ENCODE measurements around the gene B3GNT9.

The B3GNT9 gene

GRCh38 chr16:67184453-67184994 lies 33.7 kb upstream of the B3GNT9 start:
- no peak for DNase-seq (ENCODE audit: low read depth, low spot score)
- peak overlapping the region; percentile 74 for H3K4me3 ChIP-seq (ENCODE audit: low read depth, low read length)
- ChIA-PET POLR2A (interaction anchor here (1.6 kb wide), 1 partner anchor 63 kb away, joined by 4 read pairs; the partner anchor contains the start of gene FHOD1), CTCF (interaction anchor here (0.7 to 10.2 kb wide), 40 partner anchors 10 to 289 kb away, joined by 3 to 128 read pairs (median 6); partner anchors contain the start of genes B3GNT9, CES3, CES4A and FBXL8)
- no peak for TF ChIP-seq CTCF (IDR thresholded peaks at IDR 0.05; ENCODE audit: insufficient read depth, low read length, missing control alignments)

DNA sequence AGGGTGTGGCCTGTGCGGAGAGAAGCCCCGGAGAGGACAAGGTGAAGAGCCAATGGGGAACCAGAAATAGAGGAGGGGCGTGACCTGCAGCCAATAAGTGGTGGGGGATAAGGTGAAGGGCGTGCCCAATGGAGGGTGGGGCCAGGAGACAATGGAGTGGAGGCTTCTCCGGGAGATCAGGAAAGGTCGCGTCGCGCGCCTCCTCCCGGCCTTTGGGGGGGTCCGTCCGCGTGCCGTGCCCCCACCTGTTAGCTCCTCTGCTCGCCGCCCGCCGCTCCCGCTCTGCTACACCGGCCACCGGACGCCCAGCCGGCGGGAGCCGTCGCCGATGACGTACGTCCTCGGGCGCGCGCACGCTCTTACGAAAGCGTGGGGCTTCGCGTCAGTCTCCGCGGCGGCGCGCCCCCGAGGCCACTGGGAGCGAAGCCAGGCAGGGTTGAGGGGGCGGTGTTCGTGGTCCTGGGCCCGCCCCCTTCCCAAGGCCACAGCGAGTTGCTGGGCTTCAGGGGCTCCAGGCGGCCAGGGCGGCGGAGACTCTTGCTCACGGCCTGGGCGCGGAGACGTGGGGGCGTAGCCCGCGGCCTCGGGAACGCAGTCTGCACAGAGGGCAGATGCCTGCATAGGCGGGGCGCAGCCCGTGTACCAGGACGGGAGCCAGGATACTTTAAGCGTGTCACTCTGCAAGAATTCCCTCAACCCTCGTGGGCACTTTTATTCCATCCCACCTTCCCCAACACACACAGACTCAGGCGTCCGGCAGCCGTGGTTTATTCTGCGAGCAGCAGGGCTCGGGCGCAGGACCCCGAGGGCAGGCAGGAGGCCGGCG lies 33.0 kb upstream of the B3GNT9 start, which contains the start of gene MATCAP1:
TSS of gene MATCAP1 (minus strand) at position 337 of the 826 bp plus-strand sequence. CDS start 3,353 bp downstream, outside the sequence.
- no peak for TF ChIP-seq CTCF (IDR thresholded peaks at IDR 0.05; ENCODE audit: insufficient read depth, low read length, missing control alignments)
- ChIA-PET POLR2A (interaction anchor here (1.6 kb wide), 1 partner anchor 64 kb away, joined by 4 read pairs; the partner anchor contains the start of gene FHOD1), CTCF (interaction anchor here (0.7 to 10.2 kb wide), 24 partner anchors 11 to 289 kb away, joined by 3 to 128 read pairs (median 10); partner anchors contain the start of genes CES3, FBXL8, NOL3 and TRADD)
- H3K4me3 ChIP-seq (ENCODE audit: low read depth, low read length): peak within 1 kb of the TSS; percentile 74
- DNase-seq (ENCODE audit: low read depth, low spot score): peak; percentile 82

GRCh38 chr16:67183284-67183626 lies 32.5 kb upstream of the B3GNT9 start:
- ChIA-PET POLR2A (no interaction called here), CTCF (interaction anchor here (0.9 to 10.2 kb wide), 12 partner anchors 11 to 288 kb away, joined by 3 to 128 read pairs (median 8); partner anchors contain the start of genes CES3, FBXL8, NOL3 and TRADD)
- TF ChIP-seq CTCF (IDR thresholded peaks at IDR 0.05; ENCODE audit: insufficient read depth, low read length, missing control alignments): no peak
- DNase-seq (ENCODE audit: low read depth, low spot score): no peak
- H3K4me3 ChIP-seq (ENCODE audit: low read depth, low read length): peak overlapping the region; percentile 74

- H3K4me3 ChIP-seq (ENCODE audit: low read depth, low read length): no peak overlapping the region
- POLR2A ChIA-PET: no interaction called here
- DNase-seq (ENCODE audit: low read depth, low spot score): no peak
- TF ChIP-seq CTCF (IDR thresholded peaks at IDR 0.05; ENCODE audit: insufficient read depth, low read length, missing control alignments): no peak
- CTCF ChIA-PET: interaction anchor here (0.9 to 10.2 kb wide), 9 partner anchors 10 to 229 kb away, joined by 3 to 128 read pairs (median 21); partner anchors contain the start of genes CES3, FBXL8, NOL3 and TRADD
These were observed 31.5 kb upstream of the B3GNT9 start for GRCh38 chr16:67182288-67182687.

GRCh38 chr16:67181346-67181745 lies 30.5 kb upstream of the B3GNT9 start:
- CTCF ChIA-PET: interaction anchor here (0.7 to 10.2 kb wide), 8 partner anchors 9 to 286 kb away, joined by 3 to 128 read pairs (median 6); partner anchors contain the start of genes FBXL8, NOL3 and TRADD
- H3K4me3 ChIP-seq (ENCODE audit: low read depth, low read length): no peak overlapping the region
- peak; percentile 44 for DNase-seq (ENCODE audit: low read depth, low spot score)
- TF ChIP-seq CTCF (IDR thresholded peaks at IDR 0.05; ENCODE audit: insufficient read depth, low read length, missing control alignments): no peak
- POLR2A ChIA-PET: interaction anchor here (0.6 to 1.0 kb wide), 2 partner anchors 11 to 20 kb away, joined by 3 to 8 read pairs; partner anchors contain the start of gene NOL3
